Osteocyte (in vitro differentiated cells): ENCODE data around the gene CDS1. TPM values are rescaled to one million over a fixed set of nuclear protein-coding genes. Genes with fewer than 3 reads are reported as not detected.
A peak's percentile ranks its signal among the peaks of the same experiment; 100 is the strongest.

Source experiments
- DNase-seq: peaks from one replicate; pipeline ENCODE4 v3.0.0; 2021; ENCODE audit warnings: mixed read lengths; ENCODE audit not compliant: unreplicated experiment; ENCODE audit errors: extremely low spot score
- H3K27ac Mint-ChIP-seq: one replicate; pipeline ENCODE4 v1.8.0; 2021; ENCODE audit warnings: mild to moderate bottlenecking, mixed read lengths; ENCODE audit not compliant: unreplicated experiment
- H3K27me3 Mint-ChIP-seq: one replicate; pipeline ENCODE4 v1.8.0; 2021; ENCODE audit warnings: mixed read lengths; ENCODE audit not compliant: unreplicated experiment
- H3K36me3 Mint-ChIP-seq: one replicate; pipeline ENCODE4 v1.8.0; 2021; ENCODE audit warnings: mixed read lengths; ENCODE audit not compliant: unreplicated experiment
- H3K4me1 Mint-ChIP-seq: one replicate; pipeline ENCODE4 v1.8.0; 2021; ENCODE audit warnings: mixed read lengths; ENCODE audit not compliant: unreplicated experiment
- H3K4me3 Mint-ChIP-seq: one replicate; pipeline ENCODE4 v1.8.0; 2021; ENCODE audit warnings: mild to moderate bottlenecking, moderate library complexity, mixed read lengths; ENCODE audit not compliant: unreplicated experiment
- H3K9me3 Mint-ChIP-seq: one replicate; pipeline ENCODE4 v1.8.0; 2021; ENCODE audit warnings: mixed read lengths; ENCODE audit not compliant: unreplicated experiment
- total RNA-seq: library from RNA; stranded (reverse); gene quantifications from 2 replicates; pipeline ENCODE4 v1.2.1, GENCODE V29; 2021
- TF ChIP-seq, protein P1 (sequence below): fragments of 200-600 bp; sonication (generic); IDR thresholded peaks from 2 replicates; pipeline ENCODE4 v1.5.0; 2021; ENCODE audit warnings: antibody characterized with exemption, mild to moderate bottlenecking, moderate library complexity

CDS1 gene
- total RNA-seq, 1 donor from 2014 or later: not detected

DNA sequence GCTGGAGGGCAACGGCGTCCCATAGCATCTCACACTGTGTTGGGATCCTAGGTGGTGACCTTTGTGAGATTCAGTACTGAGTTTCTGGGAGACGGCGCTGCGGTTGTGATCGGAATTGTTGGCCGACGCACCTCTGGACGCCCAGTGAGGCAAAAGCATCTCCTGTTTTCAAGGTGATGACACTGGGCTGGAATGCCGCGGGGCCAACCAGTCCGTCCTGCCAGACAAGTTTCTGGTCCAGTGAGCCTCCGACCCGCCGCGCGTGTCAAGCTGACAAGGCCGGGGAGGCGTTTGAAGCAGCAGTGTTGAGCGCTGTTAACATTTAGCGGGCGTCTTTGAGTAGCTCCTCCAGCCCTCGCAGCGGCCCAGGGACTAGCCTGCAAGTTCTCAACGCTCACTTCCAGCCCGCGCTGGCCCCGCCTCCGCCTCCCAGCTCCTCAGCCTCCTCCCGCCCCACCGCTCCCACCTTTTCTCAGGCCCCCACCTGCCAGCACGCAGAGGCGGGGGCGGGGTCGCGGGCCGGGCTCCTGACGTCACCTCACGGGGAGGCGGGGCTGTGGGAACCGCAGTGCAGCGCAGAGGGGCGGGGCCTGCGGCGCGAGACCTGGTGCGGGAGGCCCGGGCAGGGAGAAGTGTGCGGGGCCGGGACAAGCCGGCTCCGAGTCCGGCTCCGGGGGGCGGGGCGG is 482 bp upstream of the CDS1 start:
- peaks cover 3% of the 10 kb centered on the region for H3K9me3 Mint-ChIP-seq
- peak overlapping the region; percentile 66 for H3K4me3 Mint-ChIP-seq
- DNase-seq: peak; percentile 87
- peaks cover 11% of the 10 kb centered on the region for H3K4me1 Mint-ChIP-seq
- no peak overlapping the region for H3K27ac Mint-ChIP-seq
- peaks cover 63% of the 10 kb centered on the region for H3K27me3 Mint-ChIP-seq
- TF ChIP-seq, protein P1, sequence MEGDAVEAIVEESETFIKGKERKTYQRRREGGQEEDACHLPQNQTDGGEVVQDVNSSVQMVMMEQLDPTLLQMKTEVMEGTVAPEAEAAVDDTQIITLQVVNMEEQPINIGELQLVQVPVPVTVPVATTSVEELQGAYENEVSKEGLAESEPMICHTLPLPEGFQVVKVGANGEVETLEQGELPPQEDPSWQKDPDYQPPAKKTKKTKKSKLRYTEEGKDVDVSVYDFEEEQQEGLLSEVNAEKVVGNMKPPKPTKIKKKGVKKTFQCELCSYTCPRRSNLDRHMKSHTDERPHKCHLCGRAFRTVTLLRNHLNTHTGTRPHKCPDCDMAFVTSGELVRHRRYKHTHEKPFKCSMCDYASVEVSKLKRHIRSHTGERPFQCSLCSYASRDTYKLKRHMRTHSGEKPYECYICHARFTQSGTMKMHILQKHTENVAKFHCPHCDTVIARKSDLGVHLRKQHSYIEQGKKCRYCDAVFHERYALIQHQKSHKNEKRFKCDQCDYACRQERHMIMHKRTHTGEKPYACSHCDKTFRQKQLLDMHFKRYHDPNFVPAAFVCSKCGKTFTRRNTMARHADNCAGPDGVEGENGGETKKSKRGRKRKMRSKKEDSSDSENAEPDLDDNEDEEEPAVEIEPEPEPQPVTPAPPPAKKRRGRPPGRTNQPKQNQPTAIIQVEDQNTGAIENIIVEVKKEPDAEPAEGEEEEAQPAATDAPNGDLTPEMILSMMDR: no peak
- no peaks in the 10 kb centered on the region for H3K36me3 Mint-ChIP-seq

DNA sequence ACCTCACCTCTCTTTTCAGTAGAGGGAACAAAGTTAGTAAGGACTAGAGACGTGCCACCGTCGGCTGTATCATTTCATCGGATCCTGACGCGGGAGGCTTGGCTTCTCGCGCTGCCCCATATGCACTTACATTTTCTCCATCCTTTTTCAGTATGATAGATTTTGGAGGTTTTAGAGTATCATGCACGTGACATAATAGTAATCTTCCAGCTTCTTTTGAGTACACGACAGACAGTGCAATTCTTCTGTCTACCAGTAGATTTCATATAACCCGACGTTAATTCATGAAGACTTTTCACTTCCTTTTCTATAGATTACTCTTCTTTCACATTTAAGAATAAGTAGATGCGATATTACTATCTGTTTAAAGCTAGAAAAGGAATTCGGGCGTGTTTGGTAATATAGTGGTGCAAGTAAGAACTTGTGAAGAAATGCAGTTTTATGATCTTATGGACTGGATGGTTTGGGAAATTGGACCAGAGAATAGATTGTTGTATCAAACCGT is 1.0 kb downstream of the CDS1 start:
- Mint-ChIP-seq H3K4me3 (peak overlapping the region; percentile 69), H3K27ac (no peak overlapping the region), H3K27me3 (peaks cover 67% of the 10 kb centered on the region), H3K9me3 (peaks cover 11% of the 10 kb centered on the region), H3K4me1 (peaks cover 11% of the 10 kb centered on the region), H3K36me3 (no peaks in the 10 kb centered on the region)
- TF ChIP-seq, protein P1: no peak
- no peak for DNase-seq

DNA sequence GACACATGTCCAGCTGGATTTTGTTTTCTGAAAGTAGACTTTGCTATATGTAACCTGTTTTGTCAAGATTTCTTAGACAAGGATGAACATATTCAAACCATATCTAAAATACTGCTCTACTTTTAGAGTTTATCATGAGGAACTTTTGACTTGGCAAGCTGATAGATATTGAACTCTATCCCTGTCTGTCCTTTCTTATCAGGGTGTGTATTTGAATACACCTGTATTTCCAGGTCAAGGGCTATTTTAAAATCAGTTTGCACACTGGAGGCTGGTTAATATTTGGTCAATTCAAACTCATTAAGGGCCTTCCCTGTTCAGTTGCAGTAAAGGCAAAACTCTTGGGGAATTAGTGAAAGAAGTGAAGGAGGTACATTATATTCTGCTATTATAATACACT is 2.3 kb downstream of the CDS1 start:
- no peaks in the 10 kb centered on the region for H3K36me3 Mint-ChIP-seq
- no peak overlapping the region for H3K27ac Mint-ChIP-seq
- peaks cover 11% of the 10 kb centered on the region for H3K9me3 Mint-ChIP-seq
- peaks cover 75% of the 10 kb centered on the region for H3K27me3 Mint-ChIP-seq
- DNase-seq: no peak
- TF ChIP-seq, protein P1: no peak
- peaks cover 11% of the 10 kb centered on the region for H3K4me1 Mint-ChIP-seq
- H3K4me3 Mint-ChIP-seq: no peak overlapping the region

GRCh38 chr4:84594724-84595123 is 11.8 kb downstream of the CDS1 start:
- H3K27me3 Mint-ChIP-seq: peaks cover 35% of the 10 kb centered on the region

GRCh38 chr4:84596826-84597225 is 13.9 kb downstream of the CDS1 start:
- no peaks in the 10 kb centered on the region for H3K36me3 Mint-ChIP-seq

More at GRCh38 chr4:84594724-84595123, 11.8 kb downstream of the CDS1 start:
- Mint-ChIP-seq H3K36me3 (no peaks in the 10 kb centered on the region), H3K4me3 (no peak overlapping the region), H3K27ac (no peak overlapping the region), H3K4me1 (no peaks in the 10 kb centered on the region), H3K9me3 (no peaks in the 10 kb centered on the region)
- TF ChIP-seq, protein P1: no peak
- DNase-seq: no peak

More at GRCh38 chr4:84596826-84597225, 13.9 kb downstream of the CDS1 start:
- no peak overlapping the region for H3K27ac Mint-ChIP-seq
- no peaks in the 10 kb centered on the region for H3K4me1 Mint-ChIP-seq
- TF ChIP-seq, protein P1: no peak
- no peak for DNase-seq
- peaks cover 37% of the 10 kb centered on the region for H3K27me3 Mint-ChIP-seq
- H3K4me3 Mint-ChIP-seq: no peak overlapping the region
- no peaks in the 10 kb centered on the region for H3K9me3 Mint-ChIP-seq
